Bronchial epithelial cell (primary cell): ENCODE measurements around the gene SHROOM3. TPM values are rescaled to one million over a fixed set of nuclear protein-coding genes. Genes with fewer than 3 reads are reported as not detected.

Source experiments
- DNase-seq: peaks from one replicate; pipeline ENCODE4 v3.0.0-alpha.2; 2010; ENCODE audit warnings: low read depth
- FAIRE-seq: peaks from 2 replicates; lab custom pipeline; 2011; peaks lifted over from hg19 to GRCh38; lab: Jason Lieb, UNC
- H3K27me3 ChIP-seq: 2 replicates; pipeline ENCODE4 v1.5.1; 2011; ENCODE audit warnings: low read length; ENCODE audit not compliant: control insufficient read depth, insufficient read depth
- H3K36me3 ChIP-seq: 2 replicates; pipeline ENCODE4 v1.5.1; 2011; ENCODE audit warnings: low read length; ENCODE audit not compliant: control insufficient read depth, insufficient read depth
- H3K4me3 ChIP-seq: 2 replicates; pipeline ENCODE4 v1.5.1; 2011; ENCODE audit warnings: mild to moderate bottlenecking, low read depth, low read length, control low read depth
- total RNA-seq: library from RNA; depleted of rRNA; stranded (reverse); fragments of >200 nt; gene quantifications from 2 replicates; pipeline ENCODE4 v1.2.1, GENCODE V29; 2014
- TF ChIP-seq, protein P1 (sequence below): IDR thresholded peaks from 2 replicates; pipeline ENCODE4 v1.5.1; 2011; ENCODE audit warnings: mild to moderate bottlenecking, moderate library complexity, low read length, control low read depth, inconsistent platforms; ENCODE audit not compliant: insufficient read depth, severe bottlenecking

SHROOM3 gene
- total RNA-seq, 1 donor from 2014 or later, result 6.3 TPM

DNA sequence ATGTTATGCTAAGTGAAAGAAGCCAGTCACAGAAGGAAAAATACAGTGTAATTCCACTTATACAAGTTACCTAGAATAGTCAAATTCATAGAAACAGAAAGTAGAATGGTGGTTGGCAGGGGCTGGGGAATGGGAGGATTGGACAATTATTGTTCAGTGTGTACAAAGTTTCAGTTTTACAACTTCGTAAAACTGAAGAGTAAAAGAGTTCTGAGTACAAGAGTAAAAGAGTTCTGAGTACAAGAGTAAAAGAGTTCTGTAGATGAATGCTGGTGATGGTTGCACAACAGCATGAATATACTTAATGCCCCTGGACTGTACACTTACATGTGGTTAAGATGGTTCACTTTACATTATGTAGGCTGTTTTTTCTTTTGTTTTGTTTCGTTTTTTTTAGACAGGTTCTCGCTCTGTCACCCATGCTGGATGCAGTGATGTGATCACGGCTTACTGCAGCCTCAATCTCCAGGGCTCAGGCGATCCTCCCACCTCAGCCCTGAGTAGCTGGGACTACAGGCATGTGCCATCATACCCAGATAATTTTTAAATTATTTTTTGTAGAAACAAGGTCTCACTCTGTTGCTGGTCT, 232.0 kb downstream of the SHROOM3 start:
- Histone ChIP-seq H3K36me3 (no peaks in the 10 kb centered on the region), H3K27me3 (no peaks in the 10 kb centered on the region), H3K4me3 (no peak overlapping the region)
- DNase-seq (peak; percentile 33), FAIRE-seq (no peak)
- TF ChIP-seq, protein P1, sequence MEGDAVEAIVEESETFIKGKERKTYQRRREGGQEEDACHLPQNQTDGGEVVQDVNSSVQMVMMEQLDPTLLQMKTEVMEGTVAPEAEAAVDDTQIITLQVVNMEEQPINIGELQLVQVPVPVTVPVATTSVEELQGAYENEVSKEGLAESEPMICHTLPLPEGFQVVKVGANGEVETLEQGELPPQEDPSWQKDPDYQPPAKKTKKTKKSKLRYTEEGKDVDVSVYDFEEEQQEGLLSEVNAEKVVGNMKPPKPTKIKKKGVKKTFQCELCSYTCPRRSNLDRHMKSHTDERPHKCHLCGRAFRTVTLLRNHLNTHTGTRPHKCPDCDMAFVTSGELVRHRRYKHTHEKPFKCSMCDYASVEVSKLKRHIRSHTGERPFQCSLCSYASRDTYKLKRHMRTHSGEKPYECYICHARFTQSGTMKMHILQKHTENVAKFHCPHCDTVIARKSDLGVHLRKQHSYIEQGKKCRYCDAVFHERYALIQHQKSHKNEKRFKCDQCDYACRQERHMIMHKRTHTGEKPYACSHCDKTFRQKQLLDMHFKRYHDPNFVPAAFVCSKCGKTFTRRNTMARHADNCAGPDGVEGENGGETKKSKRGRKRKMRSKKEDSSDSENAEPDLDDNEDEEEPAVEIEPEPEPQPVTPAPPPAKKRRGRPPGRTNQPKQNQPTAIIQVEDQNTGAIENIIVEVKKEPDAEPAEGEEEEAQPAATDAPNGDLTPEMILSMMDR, result no peak

DNA sequence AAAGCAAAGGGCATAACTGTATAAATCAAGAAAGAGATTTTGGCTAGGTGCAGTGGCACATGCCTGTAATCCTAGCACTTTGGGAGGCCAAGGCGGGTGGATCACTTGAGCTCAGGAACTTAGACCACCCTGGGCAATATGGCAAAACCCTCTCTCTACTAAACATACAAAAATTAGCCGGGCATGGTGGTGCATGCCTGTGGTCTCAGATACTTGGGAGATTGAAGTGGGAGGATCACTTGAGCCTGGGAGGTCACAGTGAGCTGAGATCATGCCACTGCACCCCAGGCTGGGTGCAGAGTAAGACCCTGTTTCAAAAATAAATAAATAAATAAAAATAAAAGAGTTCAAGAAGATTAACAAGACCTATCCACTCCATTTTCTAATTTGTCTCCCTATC, 235.6 kb downstream of the SHROOM3 start:
- Histone ChIP-seq H3K4me3 (no peak overlapping the region), H3K27me3 (no peaks in the 10 kb centered on the region), H3K36me3 (no peaks in the 10 kb centered on the region)
- FAIRE-seq (no peak), DNase-seq (no peak)
- TF ChIP-seq, protein P1, result no peak

DNA sequence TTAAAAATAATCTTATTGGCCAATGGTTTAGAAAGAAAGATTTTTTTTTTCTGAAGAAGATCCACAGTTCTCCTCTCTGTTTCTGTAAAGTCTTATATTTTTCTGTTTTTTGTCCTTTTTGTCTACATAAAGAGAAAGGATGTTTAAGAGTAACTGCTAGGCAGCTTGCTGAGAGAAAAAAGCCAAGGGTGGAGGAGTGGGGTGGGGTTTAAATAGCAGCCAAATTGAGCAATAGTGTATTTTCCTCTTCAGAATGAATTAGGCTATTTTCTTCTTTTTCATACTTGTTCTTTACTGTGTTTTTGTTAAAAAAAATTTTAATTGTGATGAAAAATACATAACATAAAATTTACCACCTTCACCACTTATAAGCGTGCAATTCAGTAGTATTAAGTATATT, 238.3 kb downstream of the SHROOM3 start:
- DNase-seq (no peak), FAIRE-seq (no peak)
- H3K36me3 ChIP-seq, result no peaks in the 10 kb centered on the region
- no peaks in the 10 kb centered on the region for H3K27me3 ChIP-seq
- TF ChIP-seq, protein P1, result no peak
- H3K4me3 ChIP-seq, result no peak overlapping the region

DNA sequence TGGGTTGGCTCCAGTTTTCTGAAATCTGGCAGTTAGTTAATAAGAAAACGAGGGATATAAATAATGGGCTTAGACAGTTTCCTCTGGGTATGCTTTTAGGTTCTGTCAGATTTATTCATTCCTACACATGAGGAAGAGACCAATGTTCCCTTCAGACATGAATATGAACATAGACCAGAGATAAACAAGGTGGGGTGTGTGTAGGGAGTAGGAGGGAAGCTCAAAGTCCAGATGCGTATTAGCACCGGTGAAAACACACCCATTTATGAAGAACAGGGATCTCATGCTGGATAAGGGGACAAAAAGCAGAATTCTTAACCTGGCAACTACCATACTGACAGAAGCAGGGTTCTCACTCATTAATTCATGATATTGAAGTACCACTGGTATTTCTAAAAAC, 240.0 kb downstream of the SHROOM3 start:
- no peaks in the 10 kb centered on the region for H3K27me3 ChIP-seq
- H3K4me3 ChIP-seq, result no peak overlapping the region
- TF ChIP-seq, protein P1, result no peak
- H3K36me3 ChIP-seq, result no peaks in the 10 kb centered on the region
- FAIRE-seq (no peak), DNase-seq (no peak)

DNA sequence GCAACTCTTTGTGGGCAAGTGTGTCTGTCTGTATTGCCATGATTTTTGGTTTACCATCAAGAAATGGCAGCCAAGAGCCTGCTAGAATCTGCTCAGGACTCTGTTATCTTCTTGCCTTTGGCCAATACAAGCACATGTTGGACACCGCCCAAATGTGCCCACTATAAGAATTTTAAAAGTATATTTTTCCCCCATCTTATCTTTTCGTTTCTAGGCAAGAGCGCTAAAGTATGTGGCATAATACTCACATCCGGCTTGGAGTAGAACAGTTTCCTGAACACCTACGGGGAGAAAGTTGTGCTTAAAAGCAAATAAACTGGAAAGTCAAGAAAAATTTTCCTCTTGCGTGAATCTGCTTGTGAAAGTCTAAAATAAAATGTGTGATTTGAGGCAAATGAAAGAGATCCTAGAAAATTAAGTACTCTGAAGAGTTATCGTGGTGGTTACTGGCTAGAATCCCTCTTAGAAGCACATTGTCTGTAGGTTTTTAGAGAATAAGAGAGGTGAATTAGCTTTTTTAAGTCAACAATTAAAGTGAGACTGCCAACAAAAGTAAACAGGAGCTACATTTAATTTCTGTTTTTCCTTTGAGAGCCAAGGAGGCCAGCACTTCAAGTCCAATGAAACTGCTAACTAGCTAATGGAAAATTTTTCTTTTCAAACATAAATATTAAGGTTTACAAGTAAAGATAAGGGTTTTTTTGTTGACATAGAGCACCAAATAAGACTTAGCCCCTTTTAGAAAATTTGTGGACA, 242.7 kb downstream of the SHROOM3 start:
- TF ChIP-seq, protein P1, result no peak
- DNase-seq (peak; percentile 52), FAIRE-seq (no peak)
- Histone ChIP-seq H3K27me3 (no peaks in the 10 kb centered on the region), H3K4me3 (no peak overlapping the region), H3K36me3 (no peaks in the 10 kb centered on the region)
